ENCODE measurements around the gene SLC22A3.

- no peak for TF ChIP-seq CTCF (IDR thresholded peaks at IDR 0.05)
- no peak for TF ChIP-seq EZH2 (IDR thresholded peaks at IDR 0.05; ENCODE audit: borderline replicate concordance, insufficient read depth, low read depth, low read length, poor library complexity, severe bottlenecking)
Measured at GRCh38 chr6:160461641-160462040, 113.5 kb downstream of the SLC22A3 start.
